Measurements from ENCODE around the gene MEGF10.

Gene MEGF10

GRCh38 chr5:127434588-127434987 lies 144.0 kb downstream of the MEGF10 start:
- DNase-seq (ENCODE audit: low read depth, low spot score), result no peak

- no peak for DNase-seq (ENCODE audit: low read depth, low spot score)
Observed at GRCh38 chr5:127435821-127436220, 145.2 kb downstream of the MEGF10 start.

- DNase-seq (ENCODE audit: low read depth, low spot score), result no peak
Observed at GRCh38 chr5:127439644-127440043, 149.0 kb downstream of the MEGF10 start.

GRCh38 chr5:127440831-127441230 lies 150.2 kb downstream of the MEGF10 start:
- DNase-seq (ENCODE audit: low read depth, low spot score), result no peak

- DNase-seq (ENCODE audit: low read depth, low spot score), result peak; percentile 47
Observed at GRCh38 chr5:127441799-127442484, 151.3 kb downstream of the MEGF10 start.

GRCh38 chr5:127444171-127444570 lies 153.6 kb downstream of the MEGF10 start:
- DNase-seq (ENCODE audit: low read depth, low spot score), result no peak

GRCh38 chr5:127445328-127445727 lies 154.7 kb downstream of the MEGF10 start:
- DNase-seq (ENCODE audit: low read depth, low spot score), result no peak

- DNase-seq (ENCODE audit: low read depth, low spot score), result no peak
Observed at GRCh38 chr5:127446626-127447025, 156.0 kb downstream of the MEGF10 start.

- peak; percentile 45 for DNase-seq (ENCODE audit: low read depth, low spot score)
Observed at GRCh38 chr5:127447827-127448226, 157.2 kb downstream of the MEGF10 start.

- no peak for DNase-seq (ENCODE audit: low read depth, low spot score)
Observed at GRCh38 chr5:127450046-127450445, 159.4 kb downstream of the MEGF10 start.

- DNase-seq (ENCODE audit: low read depth, low spot score), result no peak
Observed at GRCh38 chr5:127451096-127451495, 160.5 kb downstream of the MEGF10 start.

- DNase-seq (ENCODE audit: low read depth, low spot score), result no peak
Observed at GRCh38 chr5:127452626-127453025, 162.0 kb downstream of the MEGF10 start.

- no peak for DNase-seq (ENCODE audit: low read depth, low spot score)
Observed at GRCh38 chr5:127471211-127471610, 180.6 kb downstream of the MEGF10 start.

- DNase-seq (ENCODE audit: low read depth, low spot score), result no peak
Observed at GRCh38 chr5:127472700-127473099, 182.1 kb downstream of the MEGF10 start.

- no peak for DNase-seq (ENCODE audit: low read depth, low spot score)
Observed at GRCh38 chr5:127486471-127486870, 195.9 kb downstream of the MEGF10 start.

GRCh38 chr5:127492854-127493738 lies 202.5 kb downstream of the MEGF10 start:
- peak; percentile 58 for DNase-seq (ENCODE audit: low read depth, low spot score)

GRCh38 chr5:127498548-127498947 lies 208.0 kb downstream of the MEGF10 start:
- no peak for DNase-seq (ENCODE audit: low read depth, low spot score)

- DNase-seq (ENCODE audit: low read depth, low spot score), result no peak
Observed at GRCh38 chr5:127505905-127506304, 215.3 kb downstream of the MEGF10 start.

- DNase-seq (ENCODE audit: low read depth, low spot score), result no peak
Observed at GRCh38 chr5:127506616-127507015, 216.0 kb downstream of the MEGF10 start.

- no peak for DNase-seq (ENCODE audit: low read depth, low spot score)
Observed at GRCh38 chr5:127508644-127509373, 218.2 kb downstream of the MEGF10 start.
